Measurements from ENCODE around the gene GARNL3. TPM values are rescaled to one million over a fixed set of nuclear protein-coding genes. Genes with fewer than 3 reads are reported as not detected.

GARNL3 gene
- total RNA-seq, 1 donor from 2014 or later: 3.3 TPM

DNA sequence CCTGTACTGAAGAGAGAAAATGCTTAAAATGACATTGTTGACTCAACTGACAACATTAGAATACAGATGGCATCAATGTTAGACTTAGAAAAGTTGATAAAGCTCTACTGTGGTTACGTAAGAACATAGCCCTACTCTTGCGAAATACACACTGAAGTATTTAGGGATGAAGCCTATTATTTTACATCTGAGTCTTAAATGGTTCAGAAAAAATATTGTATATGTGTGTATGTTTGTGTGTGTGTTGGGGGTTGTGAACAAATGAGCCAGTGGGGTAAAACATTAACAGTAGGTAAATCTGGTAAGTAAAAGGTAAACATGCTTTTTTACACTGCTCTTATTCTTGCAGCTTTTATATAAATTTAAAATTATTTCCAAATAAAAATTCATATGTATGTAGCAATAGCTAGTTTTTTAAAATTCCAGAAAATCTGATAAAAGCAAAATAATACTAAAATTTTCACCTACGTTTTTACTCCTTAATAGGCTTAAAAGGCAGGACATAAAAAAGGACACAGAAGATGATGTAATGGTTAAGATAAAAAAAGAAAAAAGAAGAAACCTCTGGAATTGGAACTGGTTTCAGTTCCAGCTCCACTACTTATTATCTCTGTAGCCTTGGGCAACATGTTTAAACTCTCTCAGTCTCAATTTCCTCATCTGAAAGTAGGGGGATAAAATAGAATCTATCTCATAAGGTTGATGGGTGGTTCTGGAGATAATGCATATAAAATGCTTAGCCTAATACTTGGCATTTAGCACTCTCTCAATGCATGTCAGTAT lies 44.3 kb downstream of the GARNL3 start:
- Mint-ChIP-seq H3K27ac (ENCODE audit: unreplicated experiment) (no peak overlapping the region), H3K4me1 (ENCODE audit: unreplicated experiment) (no peaks in the 10 kb centered on the region), H3K27me3 (ENCODE audit: unreplicated experiment) (no peaks in the 10 kb centered on the region)

DNA sequence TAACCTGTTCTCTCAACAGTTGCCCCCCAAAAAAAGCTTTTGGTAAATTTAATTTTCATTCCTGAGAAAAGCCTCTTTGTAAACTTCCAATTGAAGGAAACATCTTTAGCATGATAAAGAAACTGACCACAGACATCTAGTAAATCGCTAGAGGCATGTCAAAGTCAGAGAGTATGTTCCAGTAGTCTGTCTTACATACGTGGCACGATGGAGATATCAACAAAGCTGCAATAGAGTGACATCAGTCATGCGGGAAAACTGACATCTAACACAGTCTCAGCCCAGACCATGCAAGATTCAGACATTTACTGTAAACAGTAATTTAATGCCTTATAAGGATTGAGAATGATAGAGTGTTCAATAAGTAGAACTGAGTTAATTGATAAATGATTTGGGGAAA lies 45.1 kb downstream of the GARNL3 start:
- no peaks in the 10 kb centered on the region for H3K4me1 Mint-ChIP-seq (ENCODE audit: unreplicated experiment)
- TF ChIP-seq, protein P1, sequence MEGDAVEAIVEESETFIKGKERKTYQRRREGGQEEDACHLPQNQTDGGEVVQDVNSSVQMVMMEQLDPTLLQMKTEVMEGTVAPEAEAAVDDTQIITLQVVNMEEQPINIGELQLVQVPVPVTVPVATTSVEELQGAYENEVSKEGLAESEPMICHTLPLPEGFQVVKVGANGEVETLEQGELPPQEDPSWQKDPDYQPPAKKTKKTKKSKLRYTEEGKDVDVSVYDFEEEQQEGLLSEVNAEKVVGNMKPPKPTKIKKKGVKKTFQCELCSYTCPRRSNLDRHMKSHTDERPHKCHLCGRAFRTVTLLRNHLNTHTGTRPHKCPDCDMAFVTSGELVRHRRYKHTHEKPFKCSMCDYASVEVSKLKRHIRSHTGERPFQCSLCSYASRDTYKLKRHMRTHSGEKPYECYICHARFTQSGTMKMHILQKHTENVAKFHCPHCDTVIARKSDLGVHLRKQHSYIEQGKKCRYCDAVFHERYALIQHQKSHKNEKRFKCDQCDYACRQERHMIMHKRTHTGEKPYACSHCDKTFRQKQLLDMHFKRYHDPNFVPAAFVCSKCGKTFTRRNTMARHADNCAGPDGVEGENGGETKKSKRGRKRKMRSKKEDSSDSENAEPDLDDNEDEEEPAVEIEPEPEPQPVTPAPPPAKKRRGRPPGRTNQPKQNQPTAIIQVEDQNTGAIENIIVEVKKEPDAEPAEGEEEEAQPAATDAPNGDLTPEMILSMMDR (IDR thresholded peaks at IDR 0.05; ENCODE audit: unreplicated experiment): no peak
- H3K36me3 Mint-ChIP-seq (ENCODE audit: low read depth, unreplicated experiment): no peaks in the 10 kb centered on the region
- DNase-seq (ENCODE audit: low spot score): no peak
- H3K27me3 Mint-ChIP-seq (ENCODE audit: unreplicated experiment): no peaks in the 10 kb centered on the region
- H3K27ac Mint-ChIP-seq (ENCODE audit: unreplicated experiment): no peak overlapping the region
- no peaks in the 10 kb centered on the region for H3K9me3 Mint-ChIP-seq (ENCODE audit: unreplicated experiment)
- H3K4me3 Mint-ChIP-seq (ENCODE audit: unreplicated experiment): no peak overlapping the region

More for the DNA sequence above, 44.3 kb downstream of the GARNL3 start:
- no peaks in the 10 kb centered on the region for H3K9me3 Mint-ChIP-seq (ENCODE audit: unreplicated experiment)
- no peak overlapping the region for H3K4me3 Mint-ChIP-seq (ENCODE audit: unreplicated experiment)
- TF ChIP-seq, protein P1 (IDR thresholded peaks at IDR 0.05; ENCODE audit: unreplicated experiment): no peak
- H3K36me3 Mint-ChIP-seq (ENCODE audit: low read depth, unreplicated experiment): no peaks in the 10 kb centered on the region
- no peak for DNase-seq (ENCODE audit: low spot score)

DNA sequence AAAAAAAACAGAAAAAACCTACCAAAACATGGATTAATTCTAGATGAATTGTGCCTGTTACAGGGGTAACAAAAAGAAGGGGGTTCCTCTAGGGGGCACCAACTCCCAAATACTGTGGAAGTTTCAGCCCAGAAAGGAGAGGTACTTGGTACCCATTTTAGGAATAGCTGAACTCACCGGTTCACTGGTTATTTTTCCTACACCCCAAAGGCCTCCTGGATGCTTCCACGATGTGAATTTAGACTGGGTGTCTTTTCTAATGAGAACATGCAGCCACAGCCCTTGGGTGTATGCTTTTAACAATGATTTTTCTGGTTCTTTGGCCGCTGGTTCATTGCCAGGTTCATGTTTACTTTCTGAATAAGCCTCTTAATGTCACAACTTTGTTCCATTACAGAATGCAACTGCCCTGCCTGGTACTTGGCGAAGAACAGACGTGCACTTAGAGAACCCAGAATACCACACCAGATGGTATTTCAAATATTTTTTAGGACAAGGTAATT lies 46.7 kb downstream of the GARNL3 start:
- TF ChIP-seq, protein P1 (IDR thresholded peaks at IDR 0.05; ENCODE audit: unreplicated experiment): peak; percentile 52
- peak; percentile 17 for DNase-seq (ENCODE audit: low spot score)
- H3K27me3 Mint-ChIP-seq (ENCODE audit: unreplicated experiment): no peaks in the 10 kb centered on the region
- H3K27ac Mint-ChIP-seq (ENCODE audit: unreplicated experiment): no peak overlapping the region
- no peaks in the 10 kb centered on the region for H3K36me3 Mint-ChIP-seq (ENCODE audit: low read depth, unreplicated experiment)
- no peaks in the 10 kb centered on the region for H3K9me3 Mint-ChIP-seq (ENCODE audit: unreplicated experiment)
- H3K4me3 Mint-ChIP-seq (ENCODE audit: unreplicated experiment): no peak overlapping the region
- no peaks in the 10 kb centered on the region for H3K4me1 Mint-ChIP-seq (ENCODE audit: unreplicated experiment)

DNA sequence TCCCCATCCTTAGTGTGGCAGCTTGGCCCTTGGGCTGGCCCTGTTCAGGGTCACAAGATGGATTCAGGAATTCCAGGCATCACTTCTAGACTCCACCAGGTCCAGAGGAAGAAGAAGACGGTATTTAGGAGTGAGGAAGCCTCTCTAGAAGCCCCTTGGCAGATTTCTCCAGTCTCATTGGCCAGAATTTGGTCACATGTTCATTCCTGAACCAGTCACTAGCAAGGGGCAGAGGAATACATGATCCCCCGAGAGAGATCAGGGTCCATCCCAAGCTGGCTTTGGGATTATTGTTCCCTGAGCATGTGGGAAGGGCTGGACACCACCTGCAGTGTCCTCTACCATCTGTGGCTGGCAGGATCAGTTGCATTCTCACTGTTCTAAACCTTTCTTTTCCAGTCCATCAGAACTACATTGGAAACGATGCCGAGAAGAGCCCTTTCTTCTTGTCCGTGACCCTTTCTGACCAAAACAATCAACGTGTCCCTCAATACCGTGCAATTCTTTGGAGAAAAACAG lies 48.5 kb downstream of the GARNL3 start:
- Mint-ChIP-seq H3K27me3 (ENCODE audit: unreplicated experiment) (no peaks in the 10 kb centered on the region), H3K9me3 (ENCODE audit: unreplicated experiment) (no peaks in the 10 kb centered on the region), H3K4me1 (ENCODE audit: unreplicated experiment) (no peaks in the 10 kb centered on the region), H3K27ac (ENCODE audit: unreplicated experiment) (no peak overlapping the region), H3K36me3 (ENCODE audit: low read depth, unreplicated experiment) (no peaks in the 10 kb centered on the region), H3K4me3 (ENCODE audit: unreplicated experiment) (no peak overlapping the region)
- DNase-seq (ENCODE audit: low spot score): no peak
- TF ChIP-seq, protein P1 (IDR thresholded peaks at IDR 0.05; ENCODE audit: unreplicated experiment): no peak

DNA sequence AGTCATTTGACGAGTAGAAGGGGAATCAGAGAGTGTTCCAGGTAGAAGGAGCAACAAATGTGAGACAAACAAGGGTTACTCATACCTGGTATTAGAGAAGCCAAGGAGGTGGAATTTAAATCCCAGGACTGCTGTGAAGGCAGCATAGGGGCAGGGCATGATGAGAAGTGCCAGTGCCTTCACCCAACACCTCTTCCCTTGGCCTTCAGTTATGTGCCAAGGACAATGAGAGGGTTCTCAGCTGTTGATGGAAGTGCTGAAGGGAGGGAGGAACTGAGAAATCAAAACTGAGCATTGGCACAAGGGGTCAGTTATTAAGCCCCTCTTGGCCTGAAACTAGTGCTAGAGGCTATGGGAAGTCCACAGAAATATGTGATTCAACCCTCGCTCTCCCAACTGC lies 50.3 kb downstream of the GARNL3 start:
- TF ChIP-seq, protein P1 (IDR thresholded peaks at IDR 0.05; ENCODE audit: unreplicated experiment): no peak

More for the DNA sequence above, 50.3 kb downstream of the GARNL3 start:
- no peaks in the 10 kb centered on the region for H3K9me3 Mint-ChIP-seq (ENCODE audit: unreplicated experiment)
- H3K27me3 Mint-ChIP-seq (ENCODE audit: unreplicated experiment): no peaks in the 10 kb centered on the region
- no peaks in the 10 kb centered on the region for H3K36me3 Mint-ChIP-seq (ENCODE audit: low read depth, unreplicated experiment)
- no peak overlapping the region for H3K4me3 Mint-ChIP-seq (ENCODE audit: unreplicated experiment)
- H3K27ac Mint-ChIP-seq (ENCODE audit: unreplicated experiment): no peak overlapping the region
- DNase-seq (ENCODE audit: low spot score): no peak
- H3K4me1 Mint-ChIP-seq (ENCODE audit: unreplicated experiment): no peaks in the 10 kb centered on the region
